NCI-H2227 treated with DMSO at 0.1 percent for 48 hours (cell line): ENCODE data around the gene SPARC.

Source experiments
- DNase-seq: peaks from one replicate; lab custom pipeline; 2025; lab: John Stamatoyannopoulos, UW

Gene SPARC

GRCh38 chr5:151659001-151659754, 27.5 kb downstream of the SPARC start:
- peak; percentile 56 for DNase-seq

GRCh38 chr5:151657114-151657513, 29.6 kb downstream of the SPARC start:
- no peak for DNase-seq

GRCh38 chr5:151656311-151656710, 30.4 kb downstream of the SPARC start:
- DNase-seq, result no peak

- DNase-seq, result peak; percentile 52
Measured at GRCh38 chr5:151651997-151652645, 34.6 kb downstream of the SPARC start.

GRCh38 chr5:151648988-151649387, 37.7 kb downstream of the SPARC start:
- DNase-seq, result no peak

- DNase-seq, result no peak
Measured at GRCh38 chr5:151648089-151648488, 38.6 kb downstream of the SPARC start.

GRCh38 chr5:151647320-151647861, 39.3 kb downstream of the SPARC start:
- DNase-seq, result no peak

- DNase-seq, result no peak
Measured at GRCh38 chr5:151646334-151646733, 40.4 kb downstream of the SPARC start.

GRCh38 chr5:151643388-151643787, 43.3 kb downstream of the SPARC start:
- DNase-seq, result no peak

GRCh38 chr5:151642472-151643140, 44.1 kb downstream of the SPARC start:
- DNase-seq, result no peak

GRCh38 chr5:151638619-151639018, 48.1 kb downstream of the SPARC start:
- DNase-seq, result no peak

- no peak for DNase-seq
Measured at GRCh38 chr5:151637676-151638075, 49.0 kb downstream of the SPARC start.

GRCh38 chr5:151633892-151634291, 52.8 kb downstream of the SPARC start:
- no peak for DNase-seq

- DNase-seq, result no peak
Measured at GRCh38 chr5:151632941-151633340, 53.8 kb downstream of the SPARC start.

- DNase-seq, result no peak
Measured at GRCh38 chr5:151632524-151632923, 54.2 kb downstream of the SPARC start.

GRCh38 chr5:151631941-151632340, 54.8 kb downstream of the SPARC start:
- no peak for DNase-seq

- DNase-seq, result no peak
Measured at GRCh38 chr5:151630088-151630487, 56.6 kb downstream of the SPARC start.

GRCh38 chr5:151628112-151628823, 58.4 kb downstream of the SPARC start:
- DNase-seq, result no peak

GRCh38 chr5:151627650-151628049, 59.1 kb downstream of the SPARC start:
- DNase-seq, result no peak

- no peak for DNase-seq
Measured at GRCh38 chr5:151625285-151625684, 61.4 kb downstream of the SPARC start.

GRCh38 chr5:151624476-151624875, 62.2 kb downstream of the SPARC start:
- no peak for DNase-seq
